HG02885 (cell line): ENCODE measurements around the gene ERBB2.

Experiments
- ATAC-seq: cut with Tn5 transposase; IDR thresholded peaks from one replicate; pipeline ENCODE4 v1.9.1; 2021; ENCODE audit warnings: mild to moderate bottlenecking; ENCODE audit not compliant: unreplicated experiment, poor library complexity

Gene ERBB2

GRCh38 chr17:39664581-39665561 is 35.0 kb upstream of the ERBB2 start, which contains the start of gene TCAP:
Gene TCAP, plus strand, starts transcription at chr17:39665349. Its CDS starts 11 bp downstream, at chr17:39665360.
- no peak for ATAC-seq

DNA sequence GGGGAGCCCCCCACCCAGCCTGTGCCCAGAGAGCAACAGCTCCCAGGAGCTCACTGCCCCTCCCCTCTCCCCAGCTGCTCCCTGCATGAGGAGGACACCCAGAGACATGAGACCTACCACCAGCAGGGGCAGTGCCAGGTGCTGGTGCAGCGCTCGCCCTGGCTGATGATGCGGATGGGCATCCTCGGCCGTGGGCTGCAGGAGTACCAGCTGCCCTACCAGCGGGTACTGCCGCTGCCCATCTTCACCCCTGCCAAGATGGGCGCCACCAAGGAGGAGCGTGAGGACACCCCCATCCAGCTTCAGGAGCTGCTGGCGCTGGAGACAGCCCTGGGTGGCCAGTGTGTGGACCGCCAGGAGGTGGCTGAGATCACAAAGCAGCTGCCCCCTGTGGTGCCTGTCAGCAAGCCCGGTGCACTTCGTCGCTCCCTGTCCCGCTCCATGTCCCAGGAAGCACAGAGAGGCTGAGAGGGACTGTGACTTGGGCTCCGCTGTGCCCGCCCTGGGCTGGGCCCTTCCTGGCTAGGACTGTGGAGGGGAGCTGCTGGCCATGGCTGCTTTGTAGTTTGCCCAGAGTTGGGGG is 34.1 kb upstream of the ERBB2 start:
- no peak for ATAC-seq

DNA sequence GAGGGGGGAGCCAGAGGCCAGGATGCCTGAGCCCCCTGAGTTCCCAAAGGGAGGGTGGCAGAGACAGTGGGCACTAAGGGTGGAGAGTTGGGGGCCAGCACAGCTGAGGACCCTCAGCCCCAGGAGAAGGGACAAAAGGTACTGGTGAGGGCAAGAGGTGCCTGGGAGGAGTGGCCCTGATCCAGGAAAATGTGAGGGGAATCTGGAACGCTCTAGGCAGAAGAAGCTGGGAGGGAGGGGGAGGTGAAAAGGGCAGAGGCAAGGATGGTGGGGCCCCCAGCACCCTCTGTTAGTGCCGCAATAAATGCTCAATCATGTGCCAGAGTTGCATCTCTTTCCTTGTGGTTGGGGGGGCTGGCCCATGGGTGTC is 33.6 kb upstream of the ERBB2 start:
- ATAC-seq = no peak

GRCh38 chr17:39666601-39667261 is 33.1 kb upstream of the ERBB2 start:
- ATAC-seq = no peak

- ATAC-seq = no peak
Observed at GRCh38 chr17:39667262-39667944, 32.5 kb upstream of the ERBB2 start.

DNA sequence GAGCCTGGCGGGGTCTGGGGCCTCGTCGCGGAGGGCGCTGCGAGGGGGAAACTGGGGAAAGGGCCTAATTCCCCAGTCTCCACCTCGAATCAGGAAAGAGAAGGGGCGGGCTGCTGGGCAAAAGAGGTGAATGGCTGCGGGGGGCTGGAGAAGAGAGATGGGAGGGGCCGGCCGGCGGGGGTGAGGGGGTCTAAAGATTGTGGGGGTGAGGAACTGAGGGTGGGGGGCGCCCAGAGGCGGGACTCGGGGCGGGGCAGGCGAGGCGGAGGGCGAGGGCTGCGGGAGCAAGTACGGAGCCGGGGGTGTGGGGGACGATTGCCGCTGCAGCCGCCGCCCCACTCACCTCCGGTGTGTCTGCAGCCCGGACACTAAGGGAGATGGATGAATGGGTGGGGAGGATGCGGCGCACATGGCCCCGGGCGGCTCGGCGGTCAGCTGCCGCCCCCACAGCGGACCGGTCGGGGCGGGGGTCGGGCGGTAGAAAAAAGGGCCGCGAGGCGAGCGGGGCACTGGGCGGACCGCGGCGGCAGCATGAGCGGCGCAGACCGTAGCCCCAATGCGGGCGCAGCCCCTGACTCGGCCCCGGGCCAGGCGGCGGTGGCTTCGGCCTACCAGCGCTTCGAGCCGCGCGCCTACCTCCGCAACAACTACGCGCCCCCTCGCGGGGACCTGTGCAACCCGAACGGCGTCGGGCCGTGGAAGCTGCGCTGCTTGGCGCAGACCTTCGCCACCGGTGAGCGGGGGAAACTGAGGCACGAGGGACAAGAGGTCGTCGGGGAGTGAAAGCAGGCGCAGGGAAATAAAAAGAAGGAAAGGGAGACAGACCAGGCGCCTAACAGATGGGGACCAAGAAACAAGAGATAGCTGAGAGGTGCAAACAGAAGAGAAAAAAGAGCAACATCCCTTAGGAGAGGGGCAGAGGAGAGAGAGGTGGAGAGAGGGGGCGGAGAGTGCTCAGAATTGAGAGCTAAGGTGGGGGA is 31.6 kb upstream of the ERBB2 start, which contains the start of gene PNMT:
TSS of gene PNMT (plus strand) at position 509 of the 980 bp plus-strand sequence. CDS start at position 532, 23 bp downstream.
- ATAC-seq = no peak

DNA sequence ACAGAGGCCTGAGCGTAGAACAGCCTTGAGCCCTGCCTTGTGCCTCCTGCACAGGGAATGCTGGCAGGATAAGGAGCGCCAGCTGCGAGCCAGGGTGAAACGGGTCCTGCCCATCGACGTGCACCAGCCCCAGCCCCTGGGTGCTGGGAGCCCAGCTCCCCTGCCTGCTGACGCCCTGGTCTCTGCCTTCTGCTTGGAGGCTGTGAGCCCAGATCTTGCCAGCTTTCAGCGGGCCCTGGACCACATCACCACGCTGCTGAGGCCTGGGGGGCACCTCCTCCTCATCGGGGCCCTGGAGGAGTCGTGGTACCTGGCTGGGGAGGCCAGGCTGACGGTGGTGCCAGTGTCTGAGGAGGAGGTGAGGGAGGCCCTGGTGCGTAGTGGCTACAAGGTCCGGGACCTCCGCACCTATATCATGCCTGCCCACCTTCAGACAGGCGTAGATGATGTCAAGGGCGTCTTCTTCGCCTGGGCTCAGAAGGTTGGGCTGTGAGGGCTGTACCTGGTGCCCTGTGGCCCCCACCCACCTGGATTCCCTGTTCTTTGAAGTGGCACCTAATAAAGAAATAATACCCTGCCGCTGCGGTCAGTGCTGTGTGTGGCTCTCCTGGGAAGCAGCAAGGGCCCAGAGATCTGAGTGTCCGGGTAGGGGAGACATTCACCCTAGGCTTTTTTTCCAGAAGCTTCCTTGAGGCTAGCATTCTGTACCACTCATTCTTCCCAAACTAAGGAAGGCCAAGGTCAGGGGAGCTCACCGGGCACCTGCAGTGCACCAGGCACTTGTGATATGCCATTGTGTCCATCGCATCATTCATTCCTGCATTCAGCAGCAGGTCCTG is 29.7 kb upstream of the ERBB2 start:
- no peak for ATAC-seq

- ATAC-seq = no peak
Observed at GRCh38 chr17:39670746-39671145, 29.1 kb upstream of the ERBB2 start.

- ATAC-seq = no peak
Observed at GRCh38 chr17:39671651-39672521, 28.0 kb upstream of the ERBB2 start.

DNA sequence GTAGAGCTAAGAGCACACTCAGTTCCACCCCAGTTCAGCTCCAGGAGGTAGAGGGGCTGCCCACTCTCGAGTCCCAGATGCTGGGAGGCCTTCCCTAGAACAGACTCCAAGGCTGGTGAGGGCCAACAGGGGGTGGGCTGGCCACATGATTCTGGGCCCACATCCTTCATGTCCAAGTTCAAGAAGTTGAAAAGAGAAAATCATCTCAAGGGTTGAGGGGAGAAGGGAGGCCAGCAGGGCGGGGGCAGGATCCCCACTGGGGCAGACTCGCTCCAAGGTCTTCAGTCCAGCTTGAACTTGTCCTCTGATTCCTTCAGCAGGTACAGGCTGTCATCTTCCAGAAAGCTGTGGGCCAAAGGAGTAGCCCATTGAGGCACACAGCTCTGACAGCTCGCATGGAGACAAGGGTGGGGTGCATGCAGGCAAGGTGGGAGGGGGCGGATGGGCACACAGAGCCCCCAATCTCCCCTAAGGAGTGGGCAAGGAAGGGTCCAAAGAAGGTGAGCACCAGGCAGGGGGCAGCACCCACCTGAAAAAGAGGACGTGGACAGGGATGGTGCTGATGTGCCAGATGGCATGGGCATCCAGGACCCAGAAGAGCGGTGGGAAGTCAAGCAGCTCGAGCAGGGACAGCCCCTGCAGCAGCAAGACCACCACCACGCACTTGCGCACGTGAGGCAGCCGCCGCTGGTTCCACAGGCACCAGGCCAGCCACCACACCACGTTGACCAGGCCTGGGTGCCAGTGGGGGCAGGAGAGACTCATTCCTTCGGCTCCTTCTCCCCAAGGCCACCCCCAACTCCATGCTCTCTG is 27.1 kb upstream of the ERBB2 start:
- no peak for ATAC-seq

DNA sequence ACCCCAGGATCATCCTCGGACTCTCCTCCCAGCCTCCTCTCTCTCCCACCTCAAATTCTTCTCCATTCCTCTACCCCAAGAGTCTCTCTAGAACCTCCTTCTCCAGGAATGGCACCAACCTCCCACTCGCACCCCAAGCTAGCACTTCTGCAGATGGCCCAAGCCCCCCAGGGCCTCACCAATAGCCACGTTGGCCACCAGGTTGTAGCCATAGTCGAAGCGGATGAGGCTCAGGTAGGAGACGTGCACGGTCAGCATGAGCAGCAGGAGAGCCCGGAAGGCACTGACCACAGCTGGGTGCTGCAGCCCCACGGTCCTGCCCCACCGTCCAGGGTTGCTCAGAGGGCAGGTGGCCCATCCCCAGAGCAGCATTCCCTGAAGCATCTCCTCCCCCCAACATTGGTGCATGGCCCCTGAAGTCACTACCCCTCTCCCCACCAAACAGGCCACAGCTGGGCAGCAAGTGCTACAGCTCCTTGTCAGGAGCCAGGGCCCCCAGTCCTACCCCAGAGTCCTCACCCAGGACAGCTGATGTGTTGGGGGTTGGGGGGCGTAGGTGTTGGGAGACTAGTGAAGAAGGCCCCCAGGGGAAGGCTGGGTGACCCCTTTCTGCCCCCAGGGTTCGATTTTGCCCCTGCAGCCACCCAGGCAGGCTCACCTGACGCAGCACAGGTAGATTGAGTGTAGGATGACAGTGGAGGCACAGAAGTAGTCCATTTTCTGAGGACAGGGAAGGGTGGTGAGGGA is 26.4 kb upstream of the ERBB2 start:
- ATAC-seq = no peak

DNA sequence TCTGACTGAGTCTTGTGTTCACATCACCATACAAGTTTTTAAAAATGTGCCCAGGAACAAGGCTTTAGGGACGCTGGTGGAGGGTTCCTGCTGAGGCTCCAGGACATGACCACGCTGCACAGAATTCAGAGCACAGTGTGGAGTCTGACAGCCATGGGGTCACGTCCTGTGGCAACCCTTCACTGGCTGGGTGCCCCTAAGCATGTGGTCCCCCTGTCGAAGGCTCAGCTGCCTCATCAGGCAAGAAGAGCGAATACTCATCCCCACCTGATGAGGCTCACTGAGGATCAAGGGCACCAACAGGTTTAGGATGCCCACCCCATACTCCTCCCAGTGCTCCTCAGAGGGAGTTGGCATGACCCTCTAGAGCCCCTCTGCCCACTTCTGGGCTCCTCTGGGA is 25.7 kb upstream of the ERBB2 start:
- no peak for ATAC-seq

DNA sequence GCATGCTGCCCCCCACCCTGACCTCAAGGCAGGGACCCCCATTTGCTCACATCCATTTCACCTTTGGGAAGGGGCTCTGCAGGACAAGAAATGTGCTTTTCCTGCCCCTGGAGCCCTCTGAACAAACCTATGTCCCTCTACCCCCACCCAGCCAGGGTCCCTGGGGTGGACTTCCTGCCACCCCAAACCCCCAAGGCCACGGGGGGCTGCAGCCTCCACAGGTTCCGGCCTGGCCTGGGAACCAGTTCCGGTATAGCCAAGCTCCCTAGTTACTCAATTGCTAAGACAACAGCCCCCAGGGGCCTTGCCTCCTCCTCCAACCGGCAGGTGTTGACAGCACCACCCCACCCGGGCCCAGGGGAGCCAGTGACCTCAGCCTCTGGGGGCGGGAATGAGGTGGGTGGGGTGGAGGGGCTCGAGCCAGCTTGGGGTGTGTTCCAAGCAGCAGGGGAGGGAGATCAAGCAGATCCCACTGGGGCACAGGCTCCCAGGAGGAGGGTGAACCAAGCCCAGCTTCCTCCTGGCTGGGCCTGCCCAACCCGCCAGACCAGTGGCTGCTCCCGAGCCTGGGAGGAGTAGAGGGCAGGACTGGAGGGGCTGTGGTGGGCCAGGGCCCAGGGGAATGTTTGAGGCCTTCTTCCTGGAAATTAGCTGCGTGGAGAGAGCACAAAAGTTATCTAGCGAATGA is 25.0 kb upstream of the ERBB2 start:
- no peak for ATAC-seq

DNA sequence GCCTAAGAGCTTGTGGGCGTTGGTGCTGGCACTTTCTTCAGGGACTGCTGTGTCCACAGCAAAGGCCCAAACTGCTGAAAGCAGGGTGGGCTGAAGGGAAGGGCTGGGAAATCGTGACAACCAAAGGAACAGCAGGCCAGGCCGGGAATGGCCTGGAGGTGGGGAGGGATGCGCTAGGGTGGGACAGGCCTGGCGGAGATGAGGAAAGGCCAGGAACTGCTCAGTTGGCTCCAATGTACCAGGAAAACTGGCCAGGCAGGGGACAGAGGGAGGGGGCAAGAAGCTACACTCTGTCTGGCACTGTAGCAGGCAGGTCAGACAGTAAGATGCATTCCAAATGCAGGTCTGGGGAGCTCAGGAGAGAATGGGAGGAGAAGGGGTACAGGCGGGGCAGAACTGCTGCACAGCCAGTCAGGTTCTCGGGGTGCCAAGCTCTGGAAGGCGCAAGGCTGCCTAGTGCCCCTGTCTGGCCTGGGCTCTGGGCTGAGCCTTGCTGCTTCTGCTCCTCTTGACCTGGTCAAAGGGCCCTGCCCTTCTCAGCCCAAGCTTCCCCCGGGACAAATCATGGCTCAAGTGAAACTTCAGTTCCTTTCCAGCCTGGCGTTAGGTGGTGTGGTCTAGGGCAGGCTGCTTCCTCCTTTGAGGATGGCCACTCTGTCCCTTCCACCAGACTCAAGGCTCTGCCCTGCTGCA is 24.3 kb upstream of the ERBB2 start:
- ATAC-seq = no peak
